ENCODE results near the gene SFRP5. TPM values are rescaled to one million over a fixed set of nuclear protein-coding genes. Genes with fewer than 3 reads are reported as not detected.

SFRP5 gene
- total and polyA plus RNA-seq, 2 donors (not counting 1 experiment from before 2014, with no cell fraction given), result not detected

DNA sequence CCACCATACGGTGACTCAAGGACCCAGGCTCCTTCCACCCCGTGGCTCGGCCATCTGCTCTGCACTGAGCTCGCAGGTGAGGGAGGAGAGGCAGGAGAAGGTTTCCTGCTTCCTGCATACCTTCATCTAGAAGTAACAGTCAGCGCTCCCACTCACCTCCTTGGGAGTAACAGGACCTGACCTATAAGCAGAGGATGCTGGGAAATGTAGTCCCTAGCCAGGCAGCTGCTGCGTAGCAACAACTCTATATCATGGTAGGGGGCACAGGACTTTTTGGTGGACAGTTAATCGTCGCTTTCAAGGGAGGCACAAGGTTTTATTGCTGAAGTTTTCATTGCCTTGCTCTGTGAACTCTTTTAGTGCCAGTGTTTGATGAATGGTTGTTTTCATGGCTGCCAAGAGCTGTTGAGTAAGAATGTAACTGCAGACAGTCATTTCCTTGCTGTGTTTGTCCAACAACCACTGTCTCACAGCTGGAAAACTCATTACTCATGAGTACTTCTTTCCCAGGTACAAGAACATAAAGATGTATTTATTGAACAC lies 45.1 kb downstream of the SFRP5 start:
- Mint-ChIP-seq H3K27me3 (peaks cover 12% of the 10 kb centered on the region), H3K27ac (no peak overlapping the region), H3K4me1 (no peaks in the 10 kb centered on the region), H3K9me3 (ENCODE audit: insufficient read depth) (no peaks in the 10 kb centered on the region), H3K4me3 (no peak overlapping the region)
- Histone ChIP-seq H3K4me1 (ENCODE audit: control insufficient read depth in 2 of 2, insufficient read depth in 2 of 2, low read length in 2 of 2) (no peaks in the 10 kb centered on the region), H2AFZ (ENCODE audit: insufficient read depth, low read depth, low read length, poor library complexity, severe bottlenecking) (no peak overlapping the region), H3K9ac (ENCODE audit: low read length) (no peak overlapping the region), H3K4me2 (replicated peaks; ENCODE audit: low read depth, low read length, poor library complexity, severe bottlenecking) (no peak overlapping the region), H3K9me3 (ENCODE audit: control extremely low read depth in 1 of 3, control insufficient read depth in 2 of 3, insufficient read depth in 1 of 3, low read length in 2 of 3) (no peaks in the 10 kb centered on the region), H3K79me2 (ENCODE audit: control insufficient read depth, insufficient read depth, low read length) (no peaks in the 10 kb centered on the region), H3K36me3 (replicated peaks in 1 of 2; ENCODE audit: control extremely low read depth in 1 of 2, control insufficient read depth in 1 of 2, extremely low read depth in 1 of 2, insufficient read depth in 2 of 2, low read length in 1 of 2) (no peaks in the 10 kb centered on the region), H4K20me1 (ENCODE audit: control insufficient read depth, insufficient read depth, low read length, poor library complexity, severe bottlenecking) (no peaks in the 10 kb centered on the region), H3K27me3 (replicated peaks in 1 of 4; ENCODE audit: control extremely low read depth in 1 of 4, control insufficient read depth in 3 of 4, insufficient read depth in 4 of 4, low read length in 3 of 4) (peaks cover 0 to 6% (median 0%) of the 10 kb centered on the region in 4 experiments), H3K27ac (ENCODE audit: low read length in 2 of 2) (no peak overlapping the region), H3K4me3 (ENCODE audit: control extremely low read depth in 1 of 5, extremely low read depth in 1 of 5, insufficient read depth in 1 of 5, low read depth in 2 of 5, low read length in 4 of 5) (no peak overlapping the region)
- intact Hi-C loops (cut with micrococcal nuclease), result no loop called here
- WGBS (ENCODE audit: insufficient coverage), result 100% methylated on average over 3 of the region's 8 CpGs
- no peak for ATAC-seq (ENCODE audit: low read depth)
- no peak for DNase-seq
- TF ChIP-seq CTCF (IDR thresholded peaks at IDR 0.05), result no peak
- TF ChIP-seq EZH2 (IDR thresholded peaks at IDR 0.05; ENCODE audit: borderline replicate concordance, insufficient read depth, low read depth, low read length, poor library complexity, severe bottlenecking), result no peak
- CTCF ChIA-PET, result interaction anchor here (1.1 to 5.1 kb wide), 4 partner anchors 9 to 49 kb away, joined by 6 to 30 read pairs (median 14); partner anchors contain the start of gene ZFYVE27
- POLR2A ChIA-PET, result interaction anchor here (0.5 kb wide), 1 partner anchor 259 kb away, joined by 5 read pairs; no protein-coding TSS in a partner anchor

DNA sequence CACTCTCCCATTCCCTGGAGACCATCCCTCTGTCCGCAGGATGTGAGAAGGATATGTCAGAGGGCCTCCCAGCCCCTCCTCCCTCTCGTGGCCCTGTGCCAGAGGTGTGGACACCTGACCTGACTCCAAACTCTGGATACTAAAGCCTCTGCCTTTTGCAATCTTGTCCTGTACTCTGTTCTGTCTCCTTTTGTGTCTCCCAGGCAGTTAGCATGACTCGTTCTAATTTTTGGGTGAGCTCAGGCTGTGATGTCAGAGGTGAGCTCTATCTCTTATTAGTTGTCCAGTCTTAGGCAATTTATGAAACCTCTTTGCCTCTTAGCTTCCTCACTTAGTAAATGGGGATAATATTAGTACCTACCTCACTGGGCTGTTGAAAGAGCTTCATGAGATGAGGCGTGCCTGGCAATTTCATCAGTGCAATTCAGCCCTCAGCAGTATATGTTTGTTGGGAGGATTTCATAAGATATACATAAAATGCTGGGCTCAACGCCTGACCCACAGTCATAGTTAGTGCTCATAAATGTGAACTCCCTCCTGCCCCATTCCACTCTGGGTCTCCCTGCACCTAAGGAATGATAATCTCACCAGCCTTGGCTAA lies 47.4 kb downstream of the SFRP5 start:
- H3K9me3 Mint-ChIP-seq (ENCODE audit: insufficient read depth), result no peaks in the 10 kb centered on the region
- H2AFZ ChIP-seq (ENCODE audit: insufficient read depth, low read depth, low read length, poor library complexity, severe bottlenecking), result no peak overlapping the region
- H4K20me1 ChIP-seq (ENCODE audit: control insufficient read depth, insufficient read depth, low read length, poor library complexity, severe bottlenecking), result no peaks in the 10 kb centered on the region
- no peaks in the 10 kb centered on the region for H3K4me1 ChIP-seq (ENCODE audit: control insufficient read depth in 2 of 2, insufficient read depth in 2 of 2, low read length in 2 of 2)
- no peak overlapping the region for H3K4me3 ChIP-seq (ENCODE audit: control extremely low read depth in 1 of 5, extremely low read depth in 1 of 5, insufficient read depth in 1 of 5, low read depth in 2 of 5, low read length in 4 of 5)
- no peak overlapping the region for H3K27ac Mint-ChIP-seq
- no peaks in the 10 kb centered on the region for H3K79me2 ChIP-seq (ENCODE audit: control insufficient read depth, insufficient read depth, low read length)
- no peak overlapping the region for H3K27ac ChIP-seq (ENCODE audit: low read length in 2 of 2)
- WGBS (ENCODE audit: insufficient coverage), result 94% methylated on average over 2 of the region's 5 CpGs
- H3K36me3 ChIP-seq (replicated peaks in 1 of 2; ENCODE audit: control extremely low read depth in 1 of 2, control insufficient read depth in 1 of 2, extremely low read depth in 1 of 2, insufficient read depth in 2 of 2, low read length in 1 of 2), result no peaks in the 10 kb centered on the region
- intact Hi-C loops (cut with micrococcal nuclease), result no loop called here
- H3K27me3 ChIP-seq (replicated peaks in 1 of 4; ENCODE audit: control extremely low read depth in 1 of 4, control insufficient read depth in 3 of 4, insufficient read depth in 4 of 4, low read length in 3 of 4), result peaks cover 0 to 4% (median 0%) of the 10 kb centered on the region in 4 experiments
- no peak for TF ChIP-seq EZH2 (IDR thresholded peaks at IDR 0.05; ENCODE audit: borderline replicate concordance, insufficient read depth, low read depth, low read length, poor library complexity, severe bottlenecking)
- no peak for TF ChIP-seq CTCF (IDR thresholded peaks at IDR 0.05)
- ATAC-seq (ENCODE audit: low read depth) (no peak), DNase-seq (no peak)
- no peak overlapping the region for H3K9ac ChIP-seq (ENCODE audit: low read length)
- ChIA-PET POLR2A (interaction anchor here (0.6 kb wide), 1 partner anchor 12 kb away, joined by 11 read pairs; no protein-coding TSS in a partner anchor), CTCF (interaction anchor here (0.7 to 5.1 kb wide), 11 partner anchors 10 to 1358 kb away, joined by 3 to 30 read pairs (median 4); partner anchors contain the start of genes AVPI1, MARVELD1 and ZFYVE27)
- H3K9me3 ChIP-seq (ENCODE audit: control extremely low read depth in 1 of 3, control insufficient read depth in 2 of 3, insufficient read depth in 1 of 3, low read length in 2 of 3), result no peaks in the 10 kb centered on the region
- no peak overlapping the region for H3K4me2 ChIP-seq (replicated peaks; ENCODE audit: low read depth, low read length, poor library complexity, severe bottlenecking)
- no peaks in the 10 kb centered on the region for H3K4me1 Mint-ChIP-seq
- H3K4me3 Mint-ChIP-seq, result no peak overlapping the region
- peaks cover 12% of the 10 kb centered on the region for H3K27me3 Mint-ChIP-seq
